Duodenal mucosa (tissue), 2 donors: ENCODE measurements around the gene ADK.
"Not testable (repeated sequence)": the region's sequence is repeated elsewhere in the genome, so short reads cannot be mapped to it uniquely, and the experiment has no call there.

ENCODE experiments used
- H3K27ac ChIP-seq: one replicate; pipeline ENCODE4 v1.7.0; 2013; ENCODE audit warnings: low read depth, low read length
- H3K27me3 ChIP-seq, 2 donors: one replicate each; pipeline ENCODE4 v1.7.0; 2013; ENCODE audit warnings: low read length in 2 of 2, control low read depth in 1 of 2; ENCODE audit not compliant: insufficient read depth in 2 of 2, control insufficient read depth in 1 of 2
- H3K36me3 ChIP-seq, 2 donors: one replicate each; pipeline ENCODE4 v1.7.0; 2013; ENCODE audit warnings: low read length in 2 of 2, control low read depth in 1 of 2; ENCODE audit not compliant: insufficient read depth in 2 of 2, control insufficient read depth in 1 of 2
- H3K4me1 ChIP-seq, 2 donors: one replicate each; pipeline ENCODE4 v1.7.0; 2013; ENCODE audit warnings: low read length in 2 of 2, control low read depth in 1 of 2; ENCODE audit not compliant: insufficient read depth in 2 of 2, control insufficient read depth in 1 of 2
- H3K4me3 ChIP-seq, 2 donors: one replicate each; pipeline ENCODE4 v1.7.0; 2013; ENCODE audit warnings: low read length in 2 of 2, low read depth in 1 of 2
- H3K9ac ChIP-seq, 2 donors: one replicate each; pipeline ENCODE4 v1.7.0; 2013; ENCODE audit warnings: low read length in 2 of 2, low read depth in 1 of 2
- H3K9me3 ChIP-seq, 2 donors: one replicate each; pipeline ENCODE4 v1.7.0; 2013; ENCODE audit warnings: low read length in 2 of 2, control low read depth in 1 of 2; ENCODE audit not compliant: control insufficient read depth in 1 of 2

Gene ADK

DNA sequence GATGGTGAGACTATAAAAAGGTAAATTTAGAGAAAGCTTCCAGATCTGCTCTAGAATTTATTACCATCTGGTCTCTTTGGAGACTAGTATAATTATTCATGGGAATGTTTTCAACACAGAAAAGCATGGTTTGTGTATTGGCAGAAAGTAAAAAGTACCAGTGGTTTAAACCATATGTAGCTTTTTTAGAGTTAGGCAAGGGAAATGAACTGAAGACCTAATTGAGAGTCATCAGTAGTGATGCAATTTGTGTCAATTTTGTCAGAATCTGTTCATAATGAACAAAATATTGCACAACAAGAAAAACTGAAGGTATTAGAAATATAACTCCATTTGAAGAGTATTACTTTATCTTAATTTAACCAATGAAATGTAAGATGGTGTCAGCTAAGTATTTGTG is 181.4 kb downstream of the ADK start:
- no peaks in the 10 kb centered on the region for H3K9me3 ChIP-seq
- peaks cover 0 to 3% of the 10 kb centered on the region in 2 donors for H3K36me3 ChIP-seq
- no peaks in the 10 kb centered on the region for H3K27me3 ChIP-seq
- no peak overlapping the region for H3K9ac ChIP-seq
- no peaks in the 10 kb centered on the region for H3K4me1 ChIP-seq
- H3K4me3 ChIP-seq, result no peak overlapping the region
- no peak overlapping the region for H3K27ac ChIP-seq

DNA sequence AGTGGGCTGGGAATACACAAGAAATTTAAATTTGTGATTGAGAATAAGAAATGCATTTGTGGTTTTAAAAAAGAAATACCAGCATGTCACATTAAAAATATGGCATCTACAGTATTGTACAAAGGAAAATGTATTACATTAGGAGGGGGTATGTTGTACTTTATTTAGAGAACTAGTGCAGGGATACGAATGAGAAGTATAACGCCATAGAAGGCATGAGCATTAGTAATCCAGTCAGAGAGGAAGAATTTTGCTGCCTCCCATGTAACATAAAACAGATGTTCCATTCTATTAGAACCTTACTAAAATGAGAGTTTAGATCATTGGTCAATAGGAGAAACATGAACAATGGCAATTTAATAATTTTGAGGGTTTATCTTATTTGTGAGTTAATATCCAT is 182.2 kb downstream of the ADK start:
- H3K4me1 ChIP-seq, result no peaks in the 10 kb centered on the region
- no peak overlapping the region for H3K9ac ChIP-seq
- H3K27ac ChIP-seq, result no peak overlapping the region
- no peaks in the 10 kb centered on the region for H3K27me3 ChIP-seq
- H3K36me3 ChIP-seq, result peaks cover 0 to 3% of the 10 kb centered on the region in 2 donors
- H3K9me3 ChIP-seq, result no peaks in the 10 kb centered on the region
- H3K4me3 ChIP-seq, result no peak overlapping the region

DNA sequence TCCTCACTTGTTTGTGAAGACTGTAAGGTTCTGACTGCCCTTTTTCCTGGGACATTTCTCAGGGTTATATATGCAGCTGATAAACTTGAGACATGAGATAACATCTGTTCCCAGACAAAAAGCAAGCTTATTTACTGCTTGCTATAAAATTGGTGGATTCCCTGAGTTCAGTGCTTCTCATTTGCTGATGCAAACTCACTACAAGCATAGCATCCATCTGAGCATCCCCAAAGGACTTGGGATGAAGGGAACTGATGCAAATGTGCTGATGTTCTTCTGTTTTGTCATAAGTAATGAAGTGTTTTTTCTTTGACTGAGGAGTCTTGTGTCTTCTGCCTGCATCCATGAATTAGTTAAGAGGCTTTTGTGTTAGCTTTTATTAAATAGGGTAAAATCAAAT is 183.2 kb downstream of the ADK start:
- Histone ChIP-seq H3K36me3 (peaks cover 0 to 3% of the 10 kb centered on the region in 2 donors), H3K27me3 (no peaks in the 10 kb centered on the region), H3K9me3 (no peaks in the 10 kb centered on the region)

DNA sequence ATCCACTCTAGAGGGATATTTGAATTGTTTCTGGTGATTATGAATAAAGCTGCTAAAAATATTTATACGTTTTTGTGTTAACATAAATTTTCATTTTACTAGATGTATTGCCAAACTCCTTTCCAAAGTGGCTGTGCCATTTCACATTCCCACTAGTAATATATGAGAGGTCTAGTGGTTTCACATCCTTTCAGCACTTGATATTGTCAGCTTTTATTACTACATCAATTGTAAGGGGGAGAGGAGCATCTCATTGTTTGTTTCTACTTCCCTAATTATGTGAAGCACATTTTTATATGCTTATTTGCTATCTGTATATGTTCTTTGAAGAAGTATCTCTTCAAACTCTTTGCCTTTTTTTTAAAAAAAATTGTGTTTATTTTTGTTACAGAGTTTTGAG is 184.5 kb downstream of the ADK start:
- Histone ChIP-seq H3K27ac (no peak overlapping the region), H3K4me3 (no peak overlapping the region), H3K36me3 (peaks cover 0 to 3% of the 10 kb centered on the region in 2 donors), H3K9ac (no peak overlapping the region), H3K27me3 (no peaks in the 10 kb centered on the region), H3K9me3 (no peaks in the 10 kb centered on the region), H3K4me1 (no peaks in the 10 kb centered on the region)

More for the DNA sequence above, 183.2 kb downstream of the ADK start:
- H3K4me3 ChIP-seq, result no peak overlapping the region
- H3K4me1 ChIP-seq, result no peaks in the 10 kb centered on the region
- H3K27ac ChIP-seq, result no peak overlapping the region
- no peak overlapping the region for H3K9ac ChIP-seq

DNA sequence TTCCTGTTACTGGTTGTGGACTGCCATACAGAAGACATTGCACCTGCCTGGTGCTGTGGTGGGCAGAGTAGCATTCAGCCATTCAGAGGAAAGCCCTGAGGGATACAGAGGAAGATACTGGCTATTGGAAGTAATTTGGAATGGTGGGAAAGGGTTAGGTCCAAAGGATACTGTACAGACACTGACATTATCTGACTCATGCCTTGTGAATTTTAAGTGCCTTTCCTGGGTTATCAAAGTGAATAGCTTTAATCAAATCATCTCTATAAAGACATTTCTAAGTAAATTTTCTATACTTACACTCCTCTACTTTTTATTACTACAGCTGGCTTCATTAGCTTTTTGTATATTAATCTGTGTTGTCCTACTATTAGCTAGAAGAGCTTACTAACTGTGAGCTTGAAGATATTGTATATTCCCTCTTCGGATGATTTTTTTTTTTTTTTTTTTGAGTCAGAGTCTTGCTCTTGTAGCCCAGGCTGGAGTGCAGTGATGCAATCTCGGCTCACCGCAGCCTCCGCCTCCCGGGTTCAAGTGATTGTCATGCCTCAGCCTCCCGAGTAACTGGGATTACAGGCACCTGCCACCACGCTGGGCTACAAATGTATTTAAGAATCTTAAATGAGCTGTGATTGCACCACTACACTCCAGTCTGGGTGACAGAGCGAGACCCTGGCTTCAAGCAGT is 186.5 kb downstream of the ADK start:
- H3K36me3 ChIP-seq, result peaks cover 0 to 3% of the 10 kb centered on the region in 2 donors
- no peak overlapping the region for H3K9ac ChIP-seq
- no peaks in the 10 kb centered on the region for H3K27me3 ChIP-seq
- no peaks in the 10 kb centered on the region for H3K4me1 ChIP-seq
- H3K4me3 ChIP-seq, result no peak overlapping the region
- H3K9me3 ChIP-seq, result no peaks in the 10 kb centered on the region
- H3K27ac ChIP-seq, result no peak overlapping the region

DNA sequence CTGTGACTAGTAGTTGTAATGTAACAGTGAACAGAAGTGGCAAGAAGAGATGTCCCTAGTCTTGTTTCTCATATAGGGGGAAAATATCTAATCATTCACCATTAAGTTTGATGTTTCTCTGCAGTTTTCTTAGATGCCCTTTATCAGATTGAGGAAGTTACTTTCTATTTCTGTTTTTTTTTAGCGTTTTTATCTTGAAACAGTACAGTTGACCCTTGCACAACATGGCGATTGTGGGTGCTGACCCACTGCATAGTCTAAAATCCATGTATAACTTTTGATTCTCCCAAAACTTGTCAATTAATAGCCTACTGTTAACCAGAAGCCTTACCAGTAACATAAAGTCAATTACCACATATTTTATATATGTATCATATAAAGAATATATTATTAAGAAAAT is 192.0 kb downstream of the ADK start:
- H3K27ac ChIP-seq, result no peak overlapping the region
- H3K9ac ChIP-seq, result no peak overlapping the region
- H3K27me3 ChIP-seq, result no peaks in the 10 kb centered on the region
- H3K4me1 ChIP-seq, result no peaks in the 10 kb centered on the region
- H3K36me3 ChIP-seq, result peaks cover 0 to 8% of the 10 kb centered on the region in 2 donors
- H3K9me3 ChIP-seq, result peaks cover 11 to 19% of the 10 kb centered on the region in 2 donors
- H3K4me3 ChIP-seq, result no peak overlapping the region

DNA sequence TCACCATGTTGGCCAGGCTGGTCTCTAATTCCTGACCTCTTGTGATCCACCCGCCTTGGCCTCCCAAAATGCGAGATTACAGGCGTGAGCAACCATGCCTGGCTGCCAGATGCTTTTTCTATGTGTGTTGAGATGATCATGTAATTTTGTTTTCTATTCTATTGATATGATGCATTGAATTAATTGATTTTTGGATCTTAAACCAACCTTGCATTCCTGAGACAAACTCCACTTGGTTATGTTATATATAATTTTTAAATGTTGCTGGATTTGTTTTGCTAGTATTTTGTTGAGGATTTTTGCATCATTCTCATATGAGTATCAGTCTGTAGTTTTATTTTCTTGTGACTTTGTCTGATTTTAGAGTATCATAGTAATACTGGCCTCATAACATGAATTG is 192.8 kb downstream of the ADK start:
- H3K9me3 ChIP-seq, result peaks cover 11 to 19% of the 10 kb centered on the region in 2 donors
- no peak overlapping the region for H3K9ac ChIP-seq
- H3K27ac ChIP-seq, result no peak overlapping the region
- H3K4me1 ChIP-seq, result no peaks in the 10 kb centered on the region
- H3K27me3 ChIP-seq, result no peaks in the 10 kb centered on the region
- peaks cover 0 to 8% of the 10 kb centered on the region in 2 donors for H3K36me3 ChIP-seq
- H3K4me3 ChIP-seq, result no peak overlapping the region

DNA sequence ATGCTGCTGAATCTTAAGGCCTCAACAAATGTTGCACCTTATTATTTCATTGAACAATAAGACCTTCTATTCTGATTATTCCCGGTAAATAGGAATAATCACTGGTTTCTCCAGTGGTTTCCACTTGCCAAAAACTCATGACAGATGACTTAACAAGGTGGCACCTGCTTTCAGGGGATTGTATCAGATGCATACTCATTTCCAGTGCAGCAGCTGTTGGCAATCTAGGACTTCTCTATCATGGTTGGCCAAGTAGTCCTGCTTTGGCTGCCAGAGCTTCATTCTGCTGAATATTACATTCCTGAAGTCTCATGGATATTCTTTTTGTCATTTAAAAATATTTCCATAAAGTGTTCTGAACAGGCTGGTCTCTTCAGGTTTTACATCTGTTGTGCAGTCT is 193.3 kb downstream of the ADK start:
- Histone ChIP-seq H3K9ac (no peak overlapping the region), H3K9me3 (peaks cover 11 to 19% of the 10 kb centered on the region in 2 donors), H3K4me3 (no peak overlapping the region), H3K4me1 (no peaks in the 10 kb centered on the region), H3K36me3 (peaks cover 0 to 8% of the 10 kb centered on the region in 2 donors), H3K27me3 (no peaks in the 10 kb centered on the region), H3K27ac (no peak overlapping the region)

DNA sequence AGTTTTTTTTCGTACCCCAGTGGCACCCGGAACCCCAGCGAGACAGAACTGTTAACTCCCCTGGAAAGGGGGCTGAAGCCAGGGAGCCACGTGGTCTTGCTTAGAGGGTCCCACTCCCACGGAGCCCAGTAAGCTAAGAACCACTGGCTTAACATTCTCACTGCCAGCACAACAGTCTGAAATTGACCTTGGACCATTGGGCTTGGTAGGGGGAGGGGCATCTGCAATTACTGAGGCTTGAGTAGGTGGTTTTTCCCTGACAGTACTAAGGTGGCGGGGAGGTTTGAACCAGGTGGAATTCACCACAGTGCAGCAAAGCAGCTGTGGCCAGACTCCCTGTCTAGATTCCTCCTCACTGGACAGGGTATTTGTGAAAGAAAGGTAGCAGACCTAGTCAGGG is 196.5 kb downstream of the ADK start:
- Histone ChIP-seq H3K27ac (no peak overlapping the region), H3K4me1 (no peaks in the 10 kb centered on the region), H3K9ac (no peak overlapping the region), H3K36me3 (peaks cover 0 to 8% of the 10 kb centered on the region in 2 donors), H3K4me3 (no peak overlapping the region), H3K9me3 (peaks cover 11 to 19% of the 10 kb centered on the region in 2 donors), H3K27me3 (no peaks in the 10 kb centered on the region)

DNA sequence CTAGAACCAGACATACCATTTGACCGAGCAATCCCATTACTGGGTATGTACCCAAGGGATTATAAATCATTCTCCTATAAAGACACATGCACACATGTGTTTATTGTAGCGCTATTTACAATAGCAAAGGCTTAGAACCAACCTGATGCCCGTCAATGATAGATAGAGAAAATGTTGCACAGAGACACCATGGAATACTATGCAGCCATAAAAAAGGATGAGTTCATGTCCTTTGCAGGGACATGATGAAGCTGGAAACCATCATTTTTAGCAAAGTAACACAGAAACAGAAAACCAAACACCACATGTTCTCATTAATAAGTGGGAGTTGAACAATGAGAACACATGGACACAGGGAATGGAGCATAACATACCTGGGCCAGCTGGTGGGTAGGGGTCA is 202.0 kb downstream of the ADK start:
- not testable (repeated sequence) for H3K27ac ChIP-seq, H3K4me1 ChIP-seq, H3K4me3 ChIP-seq, H3K36me3 ChIP-seq, H3K9me3 ChIP-seq, H3K27me3 ChIP-seq, H3K9ac ChIP-seq
